GM18870 (cell line): ENCODE results near the gene PPP1R37.
A peak's percentile ranks its signal among the peaks of the same experiment; 100 is the strongest.

Experiments used
- ATAC-seq: cut with Tn5 transposase; IDR thresholded peaks from one replicate; pipeline ENCODE4 v1.9.1; 2021; ENCODE audit warnings: moderate library complexity; ENCODE audit not compliant: unreplicated experiment

PPP1R37 gene

DNA sequence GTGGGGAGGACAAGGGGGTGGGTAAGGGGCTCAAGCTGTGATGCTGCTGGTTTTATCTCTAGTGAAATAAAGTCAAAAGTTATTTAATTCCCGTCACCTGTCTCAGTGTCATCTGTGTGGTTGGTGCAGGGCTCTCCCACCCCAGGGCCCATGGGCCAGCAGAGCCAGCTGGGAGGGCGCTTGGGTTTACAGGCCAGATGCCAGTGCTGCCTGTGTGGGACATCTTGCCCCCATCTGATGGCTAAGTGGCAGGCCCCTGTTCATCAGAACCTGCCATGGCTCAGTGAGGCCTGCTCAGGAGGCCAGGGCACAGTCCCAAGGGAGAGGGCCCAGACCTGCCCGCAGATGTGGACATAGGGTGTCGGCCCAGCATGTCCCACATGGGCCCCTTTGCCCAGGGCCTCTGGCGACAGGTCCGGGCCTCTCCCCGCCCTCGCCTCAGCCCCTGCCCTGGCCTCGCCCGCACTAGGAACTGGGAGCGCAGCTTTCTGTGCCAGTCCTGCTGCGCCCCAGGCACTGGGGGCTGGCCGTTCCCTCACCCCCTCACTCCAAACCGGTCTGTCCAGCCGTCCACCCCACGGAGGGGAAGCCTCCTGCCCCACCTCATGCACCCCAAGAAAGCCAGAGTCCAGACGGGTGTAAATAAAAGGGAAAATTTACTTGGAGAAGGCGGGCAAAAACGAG is 22.0 kb upstream of the PPP1R37 start:
- no peak for ATAC-seq

DNA sequence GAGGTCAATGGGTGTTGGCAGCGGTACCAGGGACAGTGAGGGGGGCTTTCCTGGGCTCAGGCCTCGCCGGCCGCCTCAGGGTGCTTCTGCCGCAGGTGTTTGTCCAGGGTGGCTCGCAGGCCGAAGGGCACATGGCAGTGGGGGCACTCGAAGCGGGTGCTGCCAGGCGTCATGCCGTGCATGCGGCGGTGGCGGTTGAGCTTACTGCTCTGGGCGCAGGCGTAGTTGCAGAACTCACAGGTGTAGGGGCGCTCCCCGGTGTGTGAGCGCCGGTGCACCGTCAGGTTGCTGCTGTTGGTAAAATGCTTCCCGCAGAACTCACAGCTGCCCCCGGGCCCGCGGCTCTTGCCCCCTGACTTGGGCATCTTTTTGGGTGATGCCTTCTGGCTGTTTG is 21.4 kb upstream of the PPP1R37 start:
- ATAC-seq: no peak

DNA sequence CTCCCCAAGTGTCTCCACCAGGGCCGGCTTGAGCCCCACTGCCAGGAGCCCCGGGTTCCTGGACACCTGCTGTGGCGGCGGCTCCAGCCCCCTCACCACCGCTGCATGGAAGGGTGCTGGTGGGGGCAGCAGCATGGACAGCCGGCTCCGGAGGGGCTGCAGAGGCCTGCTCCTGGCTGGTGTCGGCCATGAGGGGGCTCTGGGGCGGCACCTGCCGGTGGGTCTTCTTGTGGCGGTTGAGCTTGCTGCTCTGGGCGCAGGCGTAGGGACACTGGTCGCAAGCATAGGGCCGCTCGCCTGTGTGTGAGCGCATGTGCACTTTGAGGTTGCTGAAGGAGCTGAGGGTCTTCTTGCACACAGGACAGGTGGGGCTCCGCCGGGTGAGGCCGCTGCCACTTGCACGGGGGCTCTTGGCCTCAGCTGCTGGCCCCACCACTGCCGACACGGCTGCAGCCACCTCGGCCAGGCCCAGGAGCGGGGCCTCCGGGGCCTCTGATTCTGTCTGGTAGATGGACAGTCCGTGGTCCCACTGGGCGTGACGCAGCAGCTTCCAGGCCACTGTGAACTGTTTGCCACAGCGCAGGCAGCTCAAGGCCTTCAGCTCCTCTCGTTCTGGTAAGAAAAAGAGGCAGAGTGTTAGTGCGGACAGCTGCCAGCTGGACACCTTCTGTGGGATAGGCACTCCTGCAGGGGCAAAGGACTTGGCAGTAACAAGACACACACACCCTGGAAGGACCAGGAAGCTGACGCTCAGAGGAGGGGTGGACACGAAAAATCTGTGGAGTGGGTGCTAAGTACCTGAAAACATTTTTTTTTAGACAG is 20.8 kb upstream of the PPP1R37 start:
- ATAC-seq: no peak

DNA sequence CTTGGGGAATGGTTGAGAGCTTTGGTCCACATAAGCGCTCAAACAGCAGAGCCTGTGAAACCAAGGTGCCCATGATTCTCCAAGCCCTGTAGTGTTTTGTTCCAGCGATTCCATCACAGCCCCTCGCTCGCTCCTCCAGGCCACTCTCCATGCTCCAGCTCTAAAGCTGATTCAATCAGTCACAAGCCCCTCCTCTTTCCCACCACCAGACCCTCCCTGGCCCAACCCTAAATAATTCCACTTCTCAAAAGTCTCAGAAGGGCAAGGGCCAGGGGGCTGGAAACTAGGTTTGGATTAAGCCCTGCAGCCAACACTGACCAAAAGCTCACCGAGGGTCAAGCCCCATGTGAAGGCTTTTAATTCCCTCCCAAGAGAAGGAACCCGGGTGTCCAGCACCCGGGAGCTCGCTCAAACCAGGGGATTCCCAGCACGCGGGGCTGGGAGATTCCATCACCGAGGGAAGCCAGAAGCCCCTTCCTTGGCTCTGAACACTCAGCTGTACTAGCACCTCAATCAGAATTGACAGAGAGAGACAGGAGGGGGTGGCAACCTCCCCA is 18.2 kb upstream of the PPP1R37 start:
- no peak for ATAC-seq

DNA sequence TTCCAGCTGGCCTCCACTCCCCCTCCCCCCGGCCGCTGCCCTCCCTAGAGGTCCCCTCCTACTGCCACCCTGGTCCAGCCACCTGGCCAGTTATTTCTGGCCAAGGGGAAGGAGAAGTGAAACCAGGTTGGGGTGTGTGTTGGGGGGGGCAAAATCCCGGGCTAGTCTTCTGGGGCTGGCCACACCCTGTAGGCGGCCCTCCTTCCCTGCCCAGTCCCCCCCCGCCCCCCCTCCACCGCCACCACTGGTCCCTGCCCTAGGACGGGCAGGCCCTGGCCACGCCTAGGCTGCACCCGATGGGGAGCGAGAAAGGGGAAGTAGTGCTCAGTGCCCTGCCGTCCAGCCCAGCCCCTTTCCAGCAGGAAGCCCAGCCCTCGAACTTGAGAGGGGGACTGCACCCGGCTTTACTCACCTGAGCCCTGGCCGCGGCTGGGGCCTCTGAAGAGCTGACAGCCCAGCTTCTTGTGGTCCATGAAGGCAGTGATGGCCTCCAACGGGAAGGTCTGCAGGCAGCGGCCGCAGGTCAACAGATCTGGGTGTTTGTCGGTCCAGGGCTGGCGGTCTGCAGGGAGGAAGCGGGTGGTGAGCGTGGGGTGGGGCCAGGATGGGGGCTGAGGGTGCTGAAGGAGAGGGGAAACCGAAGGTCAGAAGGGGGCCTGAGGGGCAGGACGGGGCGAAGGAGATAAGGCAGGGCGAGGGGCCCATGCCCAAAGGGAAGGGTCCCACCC is 17.5 kb upstream of the PPP1R37 start:
- peak; percentile 39 for ATAC-seq

DNA sequence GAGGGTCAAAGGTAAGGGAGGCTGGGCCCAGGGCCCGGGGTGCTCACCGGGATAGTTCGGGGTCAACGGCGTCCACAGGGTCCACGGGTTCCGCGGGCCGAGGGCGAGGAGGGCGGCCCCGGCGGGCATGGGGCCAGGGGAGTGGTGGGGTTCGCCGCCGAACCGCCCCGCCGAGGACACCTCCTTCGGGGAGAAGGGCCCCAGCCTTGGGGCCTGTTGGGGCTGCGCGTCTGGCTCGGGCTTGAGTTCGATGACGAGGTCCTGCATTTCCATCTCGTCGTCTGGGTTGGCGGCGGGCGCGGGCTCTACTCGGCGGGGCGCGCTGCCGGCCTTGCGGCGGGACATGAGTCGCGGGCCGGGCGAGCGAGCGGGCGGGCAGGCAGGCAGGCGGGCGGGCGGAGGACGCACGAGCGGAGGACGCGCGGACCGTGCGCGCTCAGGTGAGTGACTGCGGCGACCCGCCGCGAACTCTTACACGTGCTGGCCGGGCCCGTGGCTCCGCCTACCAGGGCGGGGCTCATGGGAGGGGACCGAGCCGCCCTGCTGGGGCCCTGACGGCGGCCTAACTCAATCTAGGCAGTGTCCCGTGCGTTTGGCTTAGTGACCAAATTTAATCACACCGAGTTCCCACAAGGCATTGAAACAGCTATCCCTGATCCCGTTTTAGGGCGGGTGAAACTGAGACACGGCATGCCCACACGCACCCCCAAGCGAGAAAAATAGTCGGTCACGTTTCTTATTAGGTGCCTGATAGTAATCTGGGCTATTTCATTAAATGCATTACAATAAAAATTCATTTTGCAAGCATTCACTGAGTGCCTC is 16.7 kb upstream of the PPP1R37 start, which contains the start of gene ZNF296:
Gene ZNF296, minus strand, starts transcription at position 450 of the 822 bp plus-strand sequence. Its CDS starts 105 bp downstream, at position 345.
- no peak for ATAC-seq

DNA sequence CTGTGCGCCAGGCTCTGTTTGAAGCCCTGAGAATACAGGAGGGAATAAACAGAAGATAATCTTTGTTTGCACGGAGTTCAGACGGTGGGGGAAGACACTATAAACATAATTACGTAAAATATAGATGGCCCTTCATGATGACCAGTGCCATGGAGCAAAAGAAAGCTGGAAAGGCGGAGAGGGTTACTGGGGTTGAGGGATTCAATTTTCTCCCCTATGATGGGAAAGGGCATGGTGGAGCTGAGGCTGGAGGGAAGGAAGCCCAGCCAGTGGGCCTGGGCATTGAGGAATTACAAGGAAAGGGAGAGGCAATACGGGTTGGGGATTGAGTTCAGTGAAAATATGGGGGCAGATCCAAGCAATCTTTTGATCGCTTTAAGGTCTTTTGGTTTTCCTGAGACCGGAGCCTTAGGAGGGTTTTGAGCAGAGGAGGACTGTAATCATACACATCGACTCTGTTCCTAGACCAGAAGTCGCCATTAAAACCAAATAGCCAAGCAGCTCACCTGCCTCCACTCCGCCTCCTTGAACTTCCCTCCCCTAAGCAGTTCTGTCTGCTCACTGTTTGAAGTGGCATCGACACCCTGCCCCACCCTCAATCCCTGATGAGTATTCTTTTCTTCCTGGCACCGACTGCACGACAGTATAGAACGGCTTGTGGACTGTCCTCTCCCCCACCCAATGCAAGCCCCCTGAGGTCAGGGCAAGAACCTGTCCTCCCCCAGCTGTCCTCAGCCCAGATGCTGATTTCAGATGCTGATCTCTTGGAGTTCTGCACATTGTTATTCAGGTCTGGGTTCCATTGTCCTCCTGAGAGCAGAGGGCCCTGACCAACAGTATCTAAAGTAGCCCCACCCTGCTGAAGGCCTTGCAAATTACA is 15.9 kb upstream of the PPP1R37 start:
- ATAC-seq: no peak

DNA sequence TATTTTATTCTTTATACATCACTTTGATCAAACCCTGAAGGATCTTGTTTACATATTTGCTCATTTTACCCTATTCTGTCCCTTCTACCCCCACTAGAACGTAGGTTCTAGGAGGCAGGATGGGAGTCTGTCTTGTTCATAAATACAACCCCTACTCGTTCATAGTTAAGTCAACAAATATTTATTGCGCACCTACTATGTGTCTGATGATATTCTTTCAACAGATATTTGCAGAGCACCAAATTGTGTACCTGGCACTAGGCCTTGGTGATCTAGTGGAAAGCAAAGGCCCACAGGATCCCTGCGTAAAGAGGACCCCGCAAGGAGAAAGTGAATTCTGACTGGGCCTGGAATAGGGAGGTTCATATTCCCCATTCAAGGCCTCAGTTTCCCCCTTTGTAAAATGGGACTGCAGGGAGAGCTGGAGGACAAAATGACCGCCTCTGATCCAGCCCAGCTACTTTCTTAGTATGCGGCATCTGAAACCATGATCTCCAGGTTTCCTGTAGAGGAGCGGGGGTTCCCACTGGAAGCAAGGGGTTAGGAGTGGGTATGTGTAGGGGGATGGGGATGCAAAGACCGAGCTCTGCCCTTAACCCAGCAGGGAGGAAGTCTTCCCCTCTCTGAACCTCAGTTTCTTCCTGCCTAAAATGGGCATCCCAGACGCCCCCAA is 14.5 kb upstream of the PPP1R37 start:
- no peak for ATAC-seq

DNA sequence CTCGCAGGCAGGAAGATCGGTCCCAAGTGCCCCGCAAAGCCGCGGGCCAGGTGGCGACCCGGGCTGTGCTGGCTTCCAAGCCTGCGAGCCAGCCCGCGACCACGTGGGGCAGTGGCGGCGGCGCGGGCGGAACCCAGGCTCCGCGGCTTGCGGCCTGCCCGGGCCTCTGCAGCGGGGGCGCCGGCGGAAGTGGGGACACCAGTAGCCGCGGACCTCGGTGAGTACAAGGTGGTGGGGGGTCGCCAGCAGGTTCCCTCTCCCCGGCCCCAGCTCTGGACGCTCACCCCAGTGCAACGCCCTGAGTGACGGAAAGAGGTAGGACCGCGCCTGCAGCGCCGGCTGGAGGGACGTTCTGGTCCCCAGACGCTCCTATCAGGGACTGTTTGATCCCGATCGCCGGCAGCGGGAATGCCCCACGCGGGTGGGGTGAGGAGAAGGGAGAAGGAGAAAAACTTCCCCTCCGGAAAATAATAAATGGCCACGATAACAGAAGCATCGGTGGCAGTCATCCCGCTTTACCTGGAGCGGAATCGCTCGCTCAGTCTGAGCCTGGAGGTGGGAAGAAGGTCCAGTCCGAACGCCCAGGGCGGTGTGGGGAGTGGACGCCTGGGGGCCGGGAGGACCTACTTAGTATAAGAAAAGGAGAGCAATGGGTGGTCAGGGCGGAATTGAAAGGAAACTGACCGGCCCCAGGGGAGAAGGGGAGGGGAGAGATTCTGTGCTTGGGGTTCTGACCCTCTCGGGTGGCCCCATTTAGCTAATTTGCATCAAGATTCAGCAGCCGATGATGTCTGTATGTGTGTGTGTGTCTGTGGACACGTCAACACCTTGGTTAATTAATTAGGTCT is 13.7 kb upstream of the PPP1R37 start, which contains the start of gene GEMIN7:
Gene GEMIN7, plus strand, starts transcription at position 198 of the 848 bp plus-strand sequence. CDS start 10,855 bp downstream, outside the sequence.
- no peak for ATAC-seq

DNA sequence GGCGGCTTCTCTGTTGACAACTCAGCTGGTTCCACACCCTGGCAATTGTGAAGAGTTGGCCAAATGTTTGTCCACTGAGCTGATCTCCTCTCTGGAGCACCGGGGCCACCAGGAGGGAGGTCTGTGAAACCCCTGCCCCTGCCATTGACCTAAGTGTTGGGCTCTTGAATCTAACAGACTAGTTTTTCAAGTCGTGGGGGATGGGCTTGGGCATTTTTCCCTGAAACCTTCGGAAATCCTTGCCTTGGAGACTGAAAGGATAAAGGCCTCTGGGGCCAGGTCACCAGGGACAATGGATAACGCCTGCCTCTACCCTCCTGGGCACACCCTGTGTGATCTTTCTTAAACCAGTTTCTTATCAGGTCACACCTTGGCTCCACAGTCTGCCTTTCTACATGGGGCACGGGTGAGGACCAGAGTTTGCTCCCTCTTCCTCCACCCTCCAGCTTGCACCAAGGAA is 13.0 kb upstream of the PPP1R37 start:
- no peak for ATAC-seq

DNA sequence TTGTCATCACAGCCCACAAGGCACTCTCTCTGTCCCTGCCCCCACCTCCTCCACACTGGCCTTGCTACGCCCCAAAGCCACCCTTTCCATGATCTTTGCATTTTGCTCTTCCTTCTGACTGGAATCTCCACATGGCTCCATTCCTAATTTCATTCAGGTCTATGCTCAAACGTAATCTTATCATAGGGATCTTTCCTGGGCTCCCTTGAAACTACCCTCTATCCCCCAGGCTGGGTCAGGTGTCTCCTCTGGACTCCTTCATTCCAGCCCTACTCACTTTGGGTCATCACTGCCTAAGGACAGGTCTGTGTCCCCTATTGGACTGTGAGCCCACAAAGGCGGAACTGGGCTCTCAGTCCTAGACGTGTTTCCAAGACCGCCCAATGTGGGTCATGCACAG is 10.8 kb upstream of the PPP1R37 start:
- ATAC-seq: no peak

DNA sequence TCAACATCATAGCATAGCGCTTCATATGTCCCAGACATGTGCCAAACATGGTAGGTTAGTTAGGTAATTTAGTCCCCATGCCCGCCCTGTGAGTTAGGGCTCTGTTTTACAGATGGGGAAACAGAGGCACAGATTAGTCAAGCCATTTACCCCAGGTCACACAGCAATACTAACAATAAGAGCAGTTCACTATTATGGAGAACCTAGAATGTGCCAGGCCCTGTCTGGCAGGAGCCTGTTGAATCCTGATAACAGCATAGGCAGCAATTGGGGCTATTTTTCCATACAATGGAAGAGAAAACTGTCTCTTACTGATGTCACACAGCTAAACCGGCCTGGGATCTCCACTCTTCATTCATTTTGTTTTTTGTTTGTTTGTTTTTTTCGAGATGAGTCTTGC is 6.5 kb upstream of the PPP1R37 start:
- ATAC-seq: no peak

DNA sequence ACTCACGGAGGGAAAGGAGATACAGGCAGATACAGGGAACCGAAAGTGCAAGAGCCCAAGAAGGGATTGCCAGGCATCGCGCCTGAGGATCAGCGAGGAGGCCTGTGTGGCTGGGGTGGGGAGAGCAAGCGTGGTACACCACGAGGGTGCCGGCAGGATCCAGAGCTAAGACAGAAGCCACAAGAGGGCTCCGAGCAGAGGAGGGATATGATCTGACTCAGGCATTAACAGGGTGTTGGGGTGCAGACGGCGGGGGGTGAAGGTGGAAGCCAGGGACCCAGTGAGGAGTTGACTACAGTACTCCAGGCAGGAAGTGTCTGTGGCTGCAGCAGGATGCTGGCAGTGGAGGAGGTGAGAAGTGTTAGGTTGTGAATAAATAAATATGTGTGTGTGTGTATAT is 5.4 kb upstream of the PPP1R37 start:
- no peak for ATAC-seq

DNA sequence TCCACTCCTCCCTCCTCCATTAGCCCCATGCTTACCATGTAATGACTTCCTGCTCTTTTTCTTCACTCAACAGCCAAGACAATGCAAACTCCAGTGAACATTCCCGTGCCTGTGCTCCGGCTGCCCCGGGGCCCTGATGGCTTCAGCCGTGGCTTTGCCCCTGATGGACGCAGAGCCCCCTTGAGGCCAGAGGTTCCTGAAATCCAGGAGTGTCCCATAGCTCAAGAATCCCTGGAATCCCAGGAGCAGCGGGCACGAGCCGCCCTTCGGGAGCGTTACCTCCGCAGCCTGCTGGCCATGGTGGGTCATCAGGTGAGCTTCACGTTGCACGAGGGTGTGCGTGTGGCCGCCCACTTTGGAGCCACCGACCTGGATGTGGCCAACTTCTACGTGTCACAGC is 2.9 kb upstream of the PPP1R37 start:
- ATAC-seq: no peak

DNA sequence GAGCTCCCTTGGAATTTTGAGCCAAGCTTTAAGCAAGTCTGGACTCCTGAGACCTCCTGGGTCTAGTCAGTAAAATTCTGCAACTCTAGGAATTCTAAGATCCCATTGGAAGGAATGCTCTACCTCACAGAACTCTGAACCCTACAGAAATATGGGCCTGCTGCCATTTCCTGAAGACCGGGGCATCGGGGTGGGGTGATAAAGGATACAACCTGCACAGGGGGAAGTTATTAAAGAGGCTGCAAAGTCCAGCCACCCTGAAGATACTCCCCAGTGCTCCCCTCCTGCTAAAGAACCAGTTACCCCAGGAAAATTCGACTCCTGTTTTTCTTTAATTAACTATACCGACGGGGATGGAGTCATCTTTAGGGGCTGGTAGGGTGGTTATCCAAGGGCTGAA is 2.4 kb upstream of the PPP1R37 start:
- ATAC-seq: no peak

DNA sequence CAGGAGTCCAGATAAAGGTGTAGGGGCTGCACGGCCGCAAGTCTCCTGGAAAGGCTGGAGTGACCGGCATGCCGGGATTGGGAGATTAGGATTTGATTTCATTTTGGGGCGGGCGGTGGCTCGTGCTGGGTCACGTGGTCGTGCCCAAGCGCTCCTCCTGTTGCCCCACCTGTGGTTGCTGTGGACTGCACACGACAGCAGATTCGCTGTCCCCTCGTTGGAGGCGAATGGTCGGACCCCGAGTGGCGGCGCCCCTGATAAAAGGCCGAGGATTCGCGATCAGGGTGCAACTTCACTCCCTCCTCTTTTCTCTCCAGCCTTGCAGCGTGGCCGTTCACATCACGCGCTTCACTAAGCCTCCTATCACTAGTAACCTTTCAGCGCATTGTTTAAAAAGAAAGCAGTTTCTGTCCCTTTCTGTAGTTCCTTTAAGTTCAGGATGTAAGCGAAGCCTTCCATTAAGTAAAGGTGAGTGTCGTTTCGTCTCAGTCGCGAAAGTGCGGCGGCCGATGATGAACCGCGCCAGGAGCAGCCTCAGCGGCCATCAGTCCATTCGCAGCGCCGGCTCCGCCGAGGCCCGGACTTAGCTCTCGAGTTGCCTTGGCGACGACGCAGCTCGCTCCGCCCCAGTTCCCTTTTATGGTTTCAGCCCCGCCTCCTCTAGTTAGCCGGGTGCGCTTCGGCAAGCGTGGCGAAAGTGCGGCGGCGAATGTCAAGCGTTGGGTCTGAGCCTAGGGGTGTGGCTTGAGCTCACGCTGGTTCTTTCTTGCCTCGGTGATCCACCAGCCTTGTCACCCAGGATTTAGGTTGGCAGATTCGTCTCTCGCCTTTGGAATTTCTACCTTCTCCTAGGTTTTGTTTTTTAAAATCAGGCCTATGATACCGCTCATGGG is 1.7 kb upstream of the PPP1R37 start:
- ATAC-seq: peak; percentile 48

DNA sequence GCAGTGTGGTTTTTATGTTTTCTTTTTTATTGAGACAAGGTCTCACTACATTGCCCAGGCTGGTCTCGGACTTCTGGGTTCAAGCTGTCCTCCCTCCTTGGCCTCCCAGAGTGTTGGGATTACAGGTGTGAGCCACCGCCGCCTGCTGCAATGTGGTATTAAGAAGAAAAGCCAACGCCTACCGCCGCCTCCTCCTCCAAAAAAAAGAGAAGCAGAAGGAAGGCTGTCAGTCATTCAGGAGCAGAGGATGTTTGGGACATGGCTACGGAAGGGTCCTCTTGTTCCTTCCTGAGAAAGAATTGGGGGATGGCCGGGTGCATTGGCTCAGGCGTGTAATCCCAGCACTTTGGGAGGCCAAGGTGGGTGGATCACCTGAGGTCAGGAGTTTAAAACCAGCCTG is 1.2 kb downstream of the PPP1R37 start:
- no peak for ATAC-seq
